ENCODE data around the gene UGT1A10.

The UGT1A10 gene

DNA sequence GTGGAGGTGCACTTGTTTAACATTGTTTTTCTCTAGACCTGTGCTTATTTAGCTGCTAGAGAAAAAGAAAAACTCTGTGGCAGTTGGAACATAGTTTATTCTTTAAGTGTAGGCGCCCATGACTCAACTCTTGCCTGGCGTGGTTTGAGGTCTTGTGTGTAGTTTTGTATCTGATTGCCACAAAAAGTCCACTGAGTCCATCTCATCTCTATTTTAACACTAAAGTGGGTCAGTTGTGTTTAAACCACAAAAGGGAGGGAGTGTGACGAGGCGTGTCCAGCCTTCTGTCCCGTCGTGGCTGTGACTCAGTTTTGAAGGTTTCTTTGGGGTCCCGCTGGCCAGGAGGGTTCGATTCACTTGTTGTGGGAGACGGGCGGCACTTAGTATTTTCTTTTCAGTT lies 20.2 kb downstream of the UGT1A10 start:
- DNase-seq: no peak

DNA sequence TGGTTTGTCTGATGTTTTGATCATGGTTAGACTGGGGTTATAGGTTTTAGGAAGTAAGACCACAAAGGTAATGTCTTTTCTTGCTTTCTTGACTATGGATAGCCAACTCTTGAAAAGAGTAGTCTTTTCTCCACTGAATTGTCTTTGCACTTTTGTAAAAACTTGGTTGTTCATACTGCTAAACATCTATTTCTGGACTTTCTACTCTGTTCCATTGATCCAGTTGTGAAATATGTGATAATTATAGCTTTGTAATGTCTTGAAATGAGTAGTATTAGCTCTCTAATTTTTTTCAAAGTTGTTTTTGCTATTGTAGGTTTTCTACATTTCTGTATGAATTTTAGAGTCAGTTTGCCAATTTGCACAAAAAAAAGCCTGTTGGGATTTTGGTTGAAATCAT lies 22.4 kb downstream of the UGT1A10 start:
- no peak for DNase-seq

- DNase-seq: no peak
Observed at GRCh38 chr2:233663911-233664310, 27.7 kb downstream of the UGT1A10 start.

DNA sequence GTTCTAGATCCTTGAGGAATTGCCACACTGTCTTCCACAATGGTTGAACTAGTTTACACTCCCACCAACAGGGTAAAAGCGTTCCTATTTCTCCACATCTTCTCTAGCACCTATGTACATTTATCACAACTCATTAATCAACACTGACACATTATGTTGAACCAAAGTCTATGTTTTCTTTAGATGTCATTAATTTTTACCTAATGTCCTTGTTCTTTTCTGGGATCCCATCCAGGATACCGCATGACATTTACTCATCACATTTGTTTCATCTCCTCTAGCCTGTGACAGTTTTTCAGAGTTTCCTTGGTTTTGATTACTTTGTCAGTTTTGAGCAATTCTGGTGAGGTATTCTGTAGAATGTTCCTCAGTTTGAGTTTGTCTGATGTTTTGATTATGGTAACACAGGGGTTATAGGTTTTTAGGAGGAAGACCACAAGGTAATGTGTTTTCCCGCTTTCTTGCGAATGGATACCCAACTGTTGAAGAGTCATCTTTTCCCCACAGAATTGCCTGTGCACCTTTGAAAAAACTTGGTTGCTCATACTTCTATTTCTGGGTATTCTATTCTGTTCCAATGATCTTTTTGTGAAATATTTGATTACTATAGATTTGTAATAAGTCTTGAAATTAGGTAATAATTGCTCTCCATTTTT lies 32.5 kb downstream of the UGT1A10 start:
- DNase-seq: no peak

GRCh38 chr2:233671290-233672161 lies 35.3 kb downstream of the UGT1A10 start, which contains the start of gene UGT1A9:
Gene UGT1A9 (plus strand): TSS chr2:233671898. CDS start chr2:233671935, 37 bp downstream.
- DNase-seq: no peak

GRCh38 chr2:233672886-233673285 lies 36.6 kb downstream of the UGT1A10 start:
- DNase-seq: no peak

GRCh38 chr2:233673896-233674295 lies 37.6 kb downstream of the UGT1A10 start:
- DNase-seq: no peak

- peak; percentile 4 for DNase-seq
Observed at GRCh38 chr2:233674314-233674713, 38.1 kb downstream of the UGT1A10 start.

GRCh38 chr2:233674995-233675394 lies 38.7 kb downstream of the UGT1A10 start:
- peak; percentile 21 for DNase-seq

- DNase-seq: no peak
Observed at GRCh38 chr2:233676046-233676445, 39.8 kb downstream of the UGT1A10 start.

- DNase-seq: no peak
Observed at GRCh38 chr2:233679196-233679595, 42.9 kb downstream of the UGT1A10 start.

DNA sequence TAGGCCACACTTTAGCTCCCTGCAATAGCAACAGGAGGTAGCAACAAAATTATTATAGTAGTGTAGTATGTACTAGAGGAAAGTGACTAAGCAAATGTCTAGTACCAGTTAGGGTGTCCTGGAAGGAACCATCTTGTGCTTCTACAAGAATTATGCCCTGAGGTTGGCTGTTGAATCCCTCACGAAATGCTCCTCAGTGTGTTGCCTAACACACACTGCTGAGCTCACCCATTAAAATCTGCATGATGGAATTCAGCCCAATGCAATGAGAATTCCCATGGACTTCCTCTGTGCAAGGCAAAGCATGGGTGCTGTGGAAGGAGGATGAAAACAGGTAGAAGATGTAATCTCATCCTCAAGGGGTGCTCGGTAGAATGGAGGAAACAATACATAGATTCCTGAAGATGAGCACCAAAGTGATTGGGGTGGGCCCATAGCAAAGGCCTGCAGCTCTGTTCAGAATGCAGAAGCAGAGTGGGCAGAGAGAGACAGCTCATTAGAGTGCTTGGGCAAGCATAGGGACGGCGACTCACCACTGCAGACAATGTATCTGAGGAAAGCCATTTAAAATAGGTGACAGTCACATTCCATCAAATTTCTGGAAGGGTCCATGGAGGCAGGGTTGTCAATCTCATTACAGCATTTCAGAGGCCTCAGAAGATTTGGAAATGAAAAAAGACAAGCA lies 44.3 kb downstream of the UGT1A10 start:
- no peak for DNase-seq

- DNase-seq: no peak
Observed at GRCh38 chr2:233681521-233682099, 45.4 kb downstream of the UGT1A10 start, which contains the start of gene UGT1A7. Gene UGT1A7 (plus strand): TSS chr2:233681901. CDS start chr2:233681938, 37 bp downstream.

DNA sequence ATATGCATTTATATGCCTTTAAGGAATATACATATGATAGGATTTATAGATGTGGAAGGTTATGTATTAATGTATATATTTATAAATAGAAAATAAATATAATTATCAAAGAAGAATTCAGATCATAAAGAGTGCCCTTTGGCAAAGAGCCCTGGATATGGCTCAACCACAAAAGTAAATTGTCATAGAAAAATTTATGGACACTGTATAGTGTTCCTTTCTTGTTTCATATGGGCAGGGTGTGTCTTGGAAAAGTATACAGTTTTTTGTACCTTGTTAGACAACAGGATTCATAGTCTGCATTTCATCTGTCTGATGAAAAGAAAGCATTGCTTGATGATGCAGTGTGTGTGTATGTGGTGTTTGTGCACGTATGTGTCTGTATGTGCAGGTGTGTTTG lies 48.4 kb downstream of the UGT1A10 start:
- no peak for DNase-seq

DNA sequence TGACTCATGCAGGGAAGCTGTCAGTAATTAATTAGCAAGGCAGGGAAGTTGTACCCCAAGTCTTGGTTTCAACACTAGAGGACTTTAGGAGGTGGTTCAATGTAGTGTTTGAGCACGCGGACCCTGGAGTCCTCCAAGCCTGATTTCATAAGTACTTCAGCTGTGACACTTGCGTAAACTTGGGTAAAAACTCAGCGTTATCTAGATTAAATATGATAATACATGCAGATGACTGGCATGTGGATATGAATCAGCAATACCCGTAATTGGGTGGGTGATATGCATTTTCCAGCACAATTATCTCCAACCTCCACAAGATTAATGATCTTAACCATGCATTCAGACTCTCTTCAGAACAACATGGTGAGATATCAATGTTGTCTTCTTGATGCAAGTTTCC lies 50.7 kb downstream of the UGT1A10 start:
- DNase-seq: no peak

DNA sequence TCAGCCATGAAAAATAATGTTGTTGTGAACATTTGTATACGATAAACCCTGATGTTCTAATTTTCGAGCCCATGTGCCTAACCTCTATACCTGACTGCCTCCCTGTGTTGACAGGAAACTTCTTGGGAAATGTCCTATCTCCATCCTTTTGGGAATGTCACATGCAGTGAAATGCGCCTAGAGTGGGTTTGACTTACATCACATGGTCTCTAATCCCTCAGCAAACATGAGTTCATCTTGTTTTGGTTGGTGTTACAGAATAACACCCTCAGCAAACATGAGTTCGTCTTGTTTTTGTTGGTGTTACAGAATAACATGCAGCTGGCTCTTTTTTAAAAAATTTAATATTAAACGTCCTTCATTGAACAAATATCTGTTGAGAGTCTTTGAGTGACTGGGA lies 52.1 kb downstream of the UGT1A10 start:
- peak; percentile 62 for DNase-seq

- DNase-seq: no peak
Observed at GRCh38 chr2:233689031-233689430, 52.8 kb downstream of the UGT1A10 start.

DNA sequence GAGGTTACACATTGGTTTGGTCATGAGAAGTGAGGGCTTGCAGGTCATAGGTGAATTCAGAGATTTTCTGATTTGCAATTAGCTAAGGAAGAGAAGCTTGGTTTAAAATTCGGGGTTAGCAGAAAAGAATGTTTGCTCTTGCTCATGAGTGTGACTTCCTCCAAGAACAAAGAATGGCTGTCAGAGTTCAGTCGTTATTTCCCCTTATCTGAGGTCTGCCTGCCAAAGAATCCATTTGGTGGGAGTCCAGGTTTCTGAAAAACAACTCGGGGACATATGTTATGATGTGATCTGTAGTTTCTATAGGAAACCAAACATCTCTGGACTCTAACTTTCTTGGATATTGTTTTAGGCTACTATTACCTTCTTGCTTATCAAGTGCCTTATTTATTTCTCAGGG lies 53.3 kb downstream of the UGT1A10 start:
- no peak for DNase-seq

- no peak for DNase-seq
Observed at GRCh38 chr2:233690444-233690843, 54.2 kb downstream of the UGT1A10 start.

- no peak for DNase-seq
Observed at GRCh38 chr2:233691443-233692433, 55.5 kb downstream of the UGT1A10 start.

GRCh38 chr2:233692648-233693047 lies 56.4 kb downstream of the UGT1A10 start, which contains the start of gene UGT1A6:
Gene UGT1A6 (plus strand): TSS chr2:233692890. CDS start chr2:233693005, 115 bp downstream.
- peak; percentile 4 for DNase-seq

DNA sequence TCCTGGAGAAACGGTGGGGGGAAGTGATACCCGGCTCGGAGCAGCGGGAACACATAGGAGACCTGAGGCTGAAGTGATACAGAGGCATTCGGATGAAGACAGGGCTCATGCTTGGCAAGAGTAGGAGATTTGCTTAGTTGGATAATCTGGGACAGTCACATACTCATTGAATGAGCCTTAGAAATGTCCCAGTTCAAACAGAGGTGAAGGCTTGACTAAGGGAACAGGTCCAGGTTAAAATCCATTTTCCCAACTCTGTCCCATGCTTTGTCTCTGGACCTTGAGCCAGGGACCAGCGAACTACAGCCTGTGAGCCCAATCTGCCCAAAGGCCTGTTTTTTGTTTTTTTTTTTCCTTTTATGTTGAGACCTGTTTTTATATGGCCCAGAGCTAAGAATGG lies 57.7 kb downstream of the UGT1A10 start:
- DNase-seq: no peak
